HL-60 (cell line): Measurements from ENCODE around the gene OR6S1.
"Not testable (repeated sequence)": the region's sequence is repeated elsewhere in the genome, so short reads cannot be mapped to it uniquely, and the experiment has no call there.

Source experiments
- DNase-seq, 2 experiments: peaks; one replicate each; pipeline ENCODE4 v3.0.0-alpha.2; 2010 to 2020; ENCODE audit warnings: low read depth in 1 of 2, low spot score in 1 of 2
- H3K27ac ChIP-seq: fragments of 250-450 bp; sonication (Bioruptor Pico); replicated peaks from 2 replicates; pipeline ENCODE4 v1.5.1; 2020; ENCODE audit warnings: mild to moderate bottlenecking, moderate library complexity
- H3K27me3 ChIP-seq: fragments of 250-450 bp; sonication (Bioruptor Pico); 2 replicates; pipeline ENCODE4 v1.5.1; 2021; ENCODE audit warnings: mild to moderate bottlenecking, moderate library complexity; ENCODE audit not compliant: insufficient read depth, poor library complexity, severe bottlenecking
- H3K4me3 ChIP-seq: replicated peaks from 2 replicates; pipeline ENCODE4 v1.5.1; 2011; ENCODE audit warnings: mild to moderate bottlenecking, control low read depth, low read length; ENCODE audit not compliant: insufficient read depth
- GABPA ChIP-seq: IDR thresholded peaks from 2 replicates; pipeline ENCODE4 v1.6.1; 2012; ENCODE audit warnings: low read depth
- POLR2AphosphoS5 ChIP-seq: IDR thresholded peaks from 2 replicates; pipeline ENCODE4 v1.6.1; 2012; ENCODE audit warnings: low read depth
- SPI1 ChIP-seq: IDR thresholded peaks from 2 replicates; pipeline ENCODE4 v1.6.1; 2012; ENCODE audit warnings: low read depth, mild to moderate bottlenecking, borderline replicate concordance
- TF ChIP-seq, protein P1 (sequence below): IDR thresholded peaks from one replicate; pipeline ENCODE4 v1.5.1; 2011; ENCODE audit warnings: low read length, control low read depth, inconsistent platforms; ENCODE audit not compliant: insufficient read depth
- TF ChIP-seq, protein P2 (sequence below): IDR thresholded peaks from 2 replicates; pipeline ENCODE4 v1.6.1; 2012; ENCODE audit warnings: low read depth; ENCODE audit not compliant: insufficient replicate concordance

OR6S1 gene

DNA sequence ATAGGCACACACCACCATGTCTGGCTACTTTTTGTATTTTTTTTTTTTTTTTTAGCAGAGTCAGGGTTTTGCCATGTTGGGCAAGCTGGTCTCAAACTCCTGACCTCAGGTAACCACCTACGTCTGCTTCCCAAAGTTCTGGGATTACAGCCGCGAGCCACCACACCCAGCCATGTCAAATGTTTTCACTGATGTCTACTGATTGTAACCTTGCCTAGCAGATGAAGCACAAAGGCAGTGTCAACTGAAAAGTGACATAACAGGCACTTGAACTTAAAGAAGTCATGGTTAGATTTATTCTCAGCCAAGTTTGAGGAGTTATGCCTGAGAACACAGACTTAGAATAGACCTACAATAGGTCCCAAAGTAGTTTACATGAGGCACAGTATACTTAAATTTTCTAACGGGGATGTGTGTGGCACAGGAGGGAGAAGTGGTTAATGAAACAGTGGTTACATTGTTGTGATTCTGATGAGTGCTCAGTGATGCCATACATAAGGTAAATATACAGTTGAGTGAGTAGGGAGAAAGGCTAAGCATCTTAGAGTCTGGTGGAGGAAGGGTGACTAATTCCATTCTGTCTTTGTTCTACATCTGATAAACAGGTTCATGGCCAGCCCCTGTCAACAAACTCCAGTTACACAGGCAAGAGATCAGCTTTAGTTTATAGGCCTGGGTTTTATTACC is 30.2 kb upstream of the OR6S1 start:
- DNase-seq, result no peak
- no peak overlapping the region for H3K4me3 ChIP-seq
- H3K27ac ChIP-seq, result no peak overlapping the region
- TF ChIP-seq SPI1 (no peak), GABPA (no peak), POLR2AphosphoS5 (no peak)
- TF ChIP-seq, protein P1, sequence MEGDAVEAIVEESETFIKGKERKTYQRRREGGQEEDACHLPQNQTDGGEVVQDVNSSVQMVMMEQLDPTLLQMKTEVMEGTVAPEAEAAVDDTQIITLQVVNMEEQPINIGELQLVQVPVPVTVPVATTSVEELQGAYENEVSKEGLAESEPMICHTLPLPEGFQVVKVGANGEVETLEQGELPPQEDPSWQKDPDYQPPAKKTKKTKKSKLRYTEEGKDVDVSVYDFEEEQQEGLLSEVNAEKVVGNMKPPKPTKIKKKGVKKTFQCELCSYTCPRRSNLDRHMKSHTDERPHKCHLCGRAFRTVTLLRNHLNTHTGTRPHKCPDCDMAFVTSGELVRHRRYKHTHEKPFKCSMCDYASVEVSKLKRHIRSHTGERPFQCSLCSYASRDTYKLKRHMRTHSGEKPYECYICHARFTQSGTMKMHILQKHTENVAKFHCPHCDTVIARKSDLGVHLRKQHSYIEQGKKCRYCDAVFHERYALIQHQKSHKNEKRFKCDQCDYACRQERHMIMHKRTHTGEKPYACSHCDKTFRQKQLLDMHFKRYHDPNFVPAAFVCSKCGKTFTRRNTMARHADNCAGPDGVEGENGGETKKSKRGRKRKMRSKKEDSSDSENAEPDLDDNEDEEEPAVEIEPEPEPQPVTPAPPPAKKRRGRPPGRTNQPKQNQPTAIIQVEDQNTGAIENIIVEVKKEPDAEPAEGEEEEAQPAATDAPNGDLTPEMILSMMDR, result no peak
- TF ChIP-seq, protein P2, sequence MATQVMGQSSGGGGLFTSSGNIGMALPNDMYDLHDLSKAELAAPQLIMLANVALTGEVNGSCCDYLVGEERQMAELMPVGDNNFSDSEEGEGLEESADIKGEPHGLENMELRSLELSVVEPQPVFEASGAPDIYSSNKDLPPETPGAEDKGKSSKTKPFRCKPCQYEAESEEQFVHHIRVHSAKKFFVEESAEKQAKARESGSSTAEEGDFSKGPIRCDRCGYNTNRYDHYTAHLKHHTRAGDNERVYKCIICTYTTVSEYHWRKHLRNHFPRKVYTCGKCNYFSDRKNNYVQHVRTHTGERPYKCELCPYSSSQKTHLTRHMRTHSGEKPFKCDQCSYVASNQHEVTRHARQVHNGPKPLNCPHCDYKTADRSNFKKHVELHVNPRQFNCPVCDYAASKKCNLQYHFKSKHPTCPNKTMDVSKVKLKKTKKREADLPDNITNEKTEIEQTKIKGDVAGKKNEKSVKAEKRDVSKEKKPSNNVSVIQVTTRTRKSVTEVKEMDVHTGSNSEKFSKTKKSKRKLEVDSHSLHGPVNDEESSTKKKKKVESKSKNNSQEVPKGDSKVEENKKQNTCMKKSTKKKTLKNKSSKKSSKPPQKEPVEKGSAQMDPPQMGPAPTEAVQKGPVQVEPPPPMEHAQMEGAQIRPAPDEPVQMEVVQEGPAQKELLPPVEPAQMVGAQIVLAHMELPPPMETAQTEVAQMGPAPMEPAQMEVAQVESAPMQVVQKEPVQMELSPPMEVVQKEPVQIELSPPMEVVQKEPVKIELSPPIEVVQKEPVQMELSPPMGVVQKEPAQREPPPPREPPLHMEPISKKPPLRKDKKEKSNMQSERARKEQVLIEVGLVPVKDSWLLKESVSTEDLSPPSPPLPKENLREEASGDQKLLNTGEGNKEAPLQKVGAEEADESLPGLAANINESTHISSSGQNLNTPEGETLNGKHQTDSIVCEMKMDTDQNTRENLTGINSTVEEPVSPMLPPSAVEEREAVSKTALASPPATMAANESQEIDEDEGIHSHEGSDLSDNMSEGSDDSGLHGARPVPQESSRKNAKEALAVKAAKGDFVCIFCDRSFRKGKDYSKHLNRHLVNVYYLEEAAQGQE, result no peak
- no peaks in the 10 kb centered on the region for H3K27me3 ChIP-seq

GRCh38 chr14:20668969-20669368 is 27.5 kb upstream of the OR6S1 start:
- no peak for DNase-seq
- H3K27me3 ChIP-seq, result no peaks in the 10 kb centered on the region
- no peak overlapping the region for H3K27ac ChIP-seq
- TF ChIP-seq, protein P2, result no peak
- TF ChIP-seq, protein P1, result no peak
- TF ChIP-seq POLR2AphosphoS5 (no peak), GABPA (no peak), SPI1 (no peak)
- no peak overlapping the region for H3K4me3 ChIP-seq

DNA sequence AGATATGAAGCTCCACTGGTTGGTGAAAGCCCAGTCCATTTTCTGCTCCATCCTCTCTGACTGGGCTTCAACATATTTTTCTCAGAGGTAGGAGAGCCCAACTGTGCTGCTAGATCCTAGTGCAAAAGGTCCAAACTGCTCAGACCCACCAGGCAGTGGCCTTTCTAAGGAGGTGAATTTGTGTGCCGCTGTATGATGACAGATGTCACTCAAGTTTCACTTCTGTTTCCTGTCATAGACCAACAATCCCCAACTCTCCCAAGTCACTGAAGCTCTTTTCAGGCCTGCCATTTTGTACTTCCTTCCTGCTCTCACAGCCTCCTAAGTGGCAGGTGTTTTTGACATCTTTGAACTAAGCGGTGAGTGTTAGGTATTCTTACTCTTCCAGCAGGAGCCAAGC is 26.5 kb upstream of the OR6S1 start:
- DNase-seq, result no peak
- Histone ChIP-seq H3K27ac (no peak overlapping the region), H3K4me3 (no peak overlapping the region), H3K27me3 (no peaks in the 10 kb centered on the region)
- TF ChIP-seq, protein P1, result no peak
- TF ChIP-seq SPI1 (no peak), POLR2AphosphoS5 (no peak), GABPA (no peak)
- TF ChIP-seq, protein P2, result no peak

DNA sequence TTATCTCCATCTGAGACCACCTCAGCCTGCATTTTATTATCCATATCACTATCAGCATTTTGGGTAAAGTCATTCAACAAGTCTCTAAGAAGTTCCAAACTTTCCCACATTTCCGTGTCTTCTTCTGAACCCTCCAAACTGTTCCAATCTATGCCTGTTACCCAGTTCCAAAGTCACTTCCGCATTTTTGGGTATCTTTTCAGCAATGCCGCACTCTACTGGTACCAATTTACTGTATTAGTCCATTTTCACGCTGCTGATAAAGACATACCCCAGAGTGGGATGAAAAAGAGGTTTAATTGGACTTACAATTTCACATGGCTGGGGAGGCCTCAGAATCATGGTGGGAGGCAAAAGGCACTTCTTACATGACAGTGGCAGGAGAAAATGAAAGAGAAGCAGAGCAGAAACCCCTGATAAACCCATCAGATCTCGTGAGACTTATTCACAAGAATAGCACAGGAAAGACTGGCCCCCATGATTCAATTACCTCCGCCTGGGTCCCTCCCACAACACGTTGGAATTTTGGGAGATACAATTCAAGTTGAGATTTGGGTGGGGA is 25.0 kb upstream of the OR6S1 start:
- not testable (repeated sequence) for H3K4me3 ChIP-seq, H3K27ac ChIP-seq, DNase-seq, H3K27me3 ChIP-seq
